ENCODE measurements around the gene PIPOX. TPM values are rescaled to one million over a fixed set of nuclear protein-coding genes. Genes with fewer than 3 reads are reported as not detected.
"Not testable (repeated sequence)": the region's sequence is repeated elsewhere in the genome, so short reads cannot be mapped to it uniquely, and the experiment has no call there.

The PIPOX gene
- total RNA-seq, 2 donors from 2014 or later = 3.2 to 5.0 TPM

GRCh38 chr17:29079887-29080286 is 36.9 kb downstream of the PIPOX start:
- Mint-ChIP-seq H3K4me1 (ENCODE audit: low read depth in 2 of 2) (peaks cover 4 to 7% of the 10 kb centered on the region in 2 donors), H3K4me3 (no peak overlapping the region), H3K36me3 (no peaks in the 10 kb centered on the region), H3K9me3 (no peaks in the 10 kb centered on the region), H3K27ac (no peak overlapping the region), H3K27me3 (no peaks in the 10 kb centered on the region)
- DNase-seq (ENCODE audit: low spot score) = no peak
- no peak for ATAC-seq

GRCh38 chr17:29080323-29080722 is 37.4 kb downstream of the PIPOX start:
- Mint-ChIP-seq H3K27me3 (no peaks in the 10 kb centered on the region), H3K36me3 (no peaks in the 10 kb centered on the region), H3K9me3 (no peaks in the 10 kb centered on the region), H3K4me1 (ENCODE audit: low read depth in 2 of 2) (peaks cover 4 to 7% of the 10 kb centered on the region in 2 donors), H3K4me3 (no peak overlapping the region), H3K27ac (no peak overlapping the region)
- ATAC-seq (peak in 1 of 2 donors; percentile 21), DNase-seq (ENCODE audit: low spot score) (no peak)

GRCh38 chr17:29080965-29081364 is 38.0 kb downstream of the PIPOX start:
- H3K4me3 Mint-ChIP-seq = no peak overlapping the region
- no peak overlapping the region for H3K27ac Mint-ChIP-seq

GRCh38 chr17:29084541-29085146 is 41.7 kb downstream of the PIPOX start:
- DNase-seq (ENCODE audit: low spot score) (no peak), ATAC-seq (no peak)
- H3K4me3 Mint-ChIP-seq = no peak overlapping the region
- no peaks in the 10 kb centered on the region for H3K36me3 Mint-ChIP-seq
- no peaks in the 10 kb centered on the region for H3K27me3 Mint-ChIP-seq
- H3K4me1 Mint-ChIP-seq (ENCODE audit: low read depth in 2 of 2) = no peaks in the 10 kb centered on the region
- H3K27ac Mint-ChIP-seq = no peak overlapping the region
- no peaks in the 10 kb centered on the region for H3K9me3 Mint-ChIP-seq

More at GRCh38 chr17:29080965-29081364, 38.0 kb downstream of the PIPOX start:
- H3K36me3 Mint-ChIP-seq = no peaks in the 10 kb centered on the region
- DNase-seq (ENCODE audit: low spot score) = no peak
- H3K9me3 Mint-ChIP-seq = no peaks in the 10 kb centered on the region
- ATAC-seq = no peak
- no peaks in the 10 kb centered on the region for H3K27me3 Mint-ChIP-seq
- peaks cover 0 to 3% of the 10 kb centered on the region in 2 donors for H3K4me1 Mint-ChIP-seq (ENCODE audit: low read depth in 2 of 2)

- H3K4me3 Mint-ChIP-seq = no peak overlapping the region
- H3K27me3 Mint-ChIP-seq = no peaks in the 10 kb centered on the region
- no peaks in the 10 kb centered on the region for H3K4me1 Mint-ChIP-seq (ENCODE audit: low read depth in 2 of 2)
- ATAC-seq = no peak
- DNase-seq (ENCODE audit: low spot score) = no peak
- no peak overlapping the region for H3K27ac Mint-ChIP-seq
- H3K36me3 Mint-ChIP-seq = no peaks in the 10 kb centered on the region
- H3K9me3 Mint-ChIP-seq = no peaks in the 10 kb centered on the region
Observed at GRCh38 chr17:29085223-29085622, 42.3 kb downstream of the PIPOX start.

GRCh38 chr17:29086628-29087332 is 43.8 kb downstream of the PIPOX start:
- H3K36me3 Mint-ChIP-seq = no peaks in the 10 kb centered on the region
- ATAC-seq (no peak), DNase-seq (ENCODE audit: low spot score) (no peak)
- no peaks in the 10 kb centered on the region for H3K9me3 Mint-ChIP-seq
- no peak overlapping the region for H3K27ac Mint-ChIP-seq
- no peaks in the 10 kb centered on the region for H3K4me1 Mint-ChIP-seq (ENCODE audit: low read depth in 2 of 2)
- H3K27me3 Mint-ChIP-seq = no peaks in the 10 kb centered on the region
- H3K4me3 Mint-ChIP-seq = no peak overlapping the region

GRCh38 chr17:29088782-29089181 is 45.8 kb downstream of the PIPOX start:
- not testable (repeated sequence) for H3K9me3 Mint-ChIP-seq; ATAC-seq; H3K4me3 Mint-ChIP-seq; DNase-seq (ENCODE audit: low spot score); H3K4me1 Mint-ChIP-seq (ENCODE audit: low read depth in 2 of 2); H3K36me3 Mint-ChIP-seq; H3K27me3 Mint-ChIP-seq
- H3K27ac Mint-ChIP-seq = peak overlapping the region in 1 of 2 donors; percentile 25

GRCh38 chr17:29089601-29090044 is 46.7 kb downstream of the PIPOX start:
- no peaks in the 10 kb centered on the region for H3K9me3 Mint-ChIP-seq
- DNase-seq (ENCODE audit: low spot score) (no peak), ATAC-seq (no peak)
- no peak overlapping the region for H3K4me3 Mint-ChIP-seq
- H3K27ac Mint-ChIP-seq = no peak overlapping the region
- no peaks in the 10 kb centered on the region for H3K4me1 Mint-ChIP-seq (ENCODE audit: low read depth in 2 of 2)
- H3K27me3 Mint-ChIP-seq = no peaks in the 10 kb centered on the region
- no peaks in the 10 kb centered on the region for H3K36me3 Mint-ChIP-seq

- no peaks in the 10 kb centered on the region for H3K36me3 Mint-ChIP-seq
- H3K4me3 Mint-ChIP-seq = no peak overlapping the region
- H3K4me1 Mint-ChIP-seq (ENCODE audit: low read depth in 2 of 2) = no peaks in the 10 kb centered on the region
- no peaks in the 10 kb centered on the region for H3K27me3 Mint-ChIP-seq
- no peak overlapping the region for H3K27ac Mint-ChIP-seq
- H3K9me3 Mint-ChIP-seq = no peaks in the 10 kb centered on the region
- ATAC-seq = no peak
- DNase-seq (ENCODE audit: low spot score) = no peak
Observed at GRCh38 chr17:29090108-29090507, 47.2 kb downstream of the PIPOX start.

- Mint-ChIP-seq H3K4me3 (no peak overlapping the region), H3K9me3 (no peaks in the 10 kb centered on the region), H3K27me3 (no peaks in the 10 kb centered on the region), H3K27ac (no peak overlapping the region), H3K4me1 (ENCODE audit: low read depth in 2 of 2) (no peaks in the 10 kb centered on the region), H3K36me3 (no peaks in the 10 kb centered on the region)
- ATAC-seq (no peak), DNase-seq (ENCODE audit: low spot score) (no peak)
Observed at GRCh38 chr17:29090750-29091605, 48.0 kb downstream of the PIPOX start.

- DNase-seq (ENCODE audit: low spot score) = no peak
- ATAC-seq = no peak
- Mint-ChIP-seq H3K27me3 (no peaks in the 10 kb centered on the region), H3K27ac (no peak overlapping the region), H3K4me3 (no peak overlapping the region), H3K9me3 (no peaks in the 10 kb centered on the region), H3K4me1 (ENCODE audit: low read depth in 2 of 2) (no peaks in the 10 kb centered on the region), H3K36me3 (no peaks in the 10 kb centered on the region)
Observed at GRCh38 chr17:29091606-29092289, 48.8 kb downstream of the PIPOX start.

GRCh38 chr17:29093090-29093871 is 50.3 kb downstream of the PIPOX start:
- Mint-ChIP-seq H3K9me3 (no peaks in the 10 kb centered on the region), H3K27me3 (no peaks in the 10 kb centered on the region), H3K36me3 (no peaks in the 10 kb centered on the region), H3K4me3 (no peak overlapping the region), H3K27ac (no peak overlapping the region), H3K4me1 (ENCODE audit: low read depth in 2 of 2) (peaks cover 0 to 4% of the 10 kb centered on the region in 2 donors)
- no peak for ATAC-seq
- no peak for DNase-seq (ENCODE audit: low spot score)

GRCh38 chr17:29094101-29094708 is 51.3 kb downstream of the PIPOX start:
- H3K27me3 Mint-ChIP-seq = no peaks in the 10 kb centered on the region
- peaks cover 0 to 4% of the 10 kb centered on the region in 2 donors for H3K4me1 Mint-ChIP-seq (ENCODE audit: low read depth in 2 of 2)
- DNase-seq (ENCODE audit: low spot score) = no peak
- no peaks in the 10 kb centered on the region for H3K9me3 Mint-ChIP-seq
- no peak overlapping the region for H3K4me3 Mint-ChIP-seq
- no peaks in the 10 kb centered on the region for H3K36me3 Mint-ChIP-seq
- H3K27ac Mint-ChIP-seq = no peak overlapping the region
- no peak for ATAC-seq
